HCT116 (cell line): ENCODE data around the gene MMP17. TPM values are rescaled to one million over a fixed set of nuclear protein-coding genes. Genes with fewer than 3 reads are reported as not detected.

Experiments used
- ATAC-seq: fragments of 200-7000 bp; cut with Tn5 transposase; 2 replicates; pipeline ENCODE4 v1.9.1; 2020; ENCODE audit warnings: mild to moderate bottlenecking, moderate library complexity
- BruUV-seq: library from RNA; stranded (reverse); fragments of 400-500 nt; replicated peaks from 2 replicates; lab custom pipeline; 2021; lab: Mats Ljungman, UMichigan
- CTCF ChIA-PET: fragments of 300-600 bp; sonication (Branson Sonifier 250); formaldehyde crosslinking; loops from one replicate; lab custom pipeline; 2021; ENCODE audit warnings: antibody characterized with exemption; lab: Charles Lee
- POLR2A ChIA-PET: fragments of 300-600, 350-600 bp; sonication (Branson Sonifier 250); formaldehyde crosslinking; loops from one replicate; lab custom pipeline; 2021; ENCODE audit warnings: antibody characterized with exemption; lab: Charles Lee
- RAD21 ChIA-PET, 2 experiments: fragments of 300-600 bp; sonication (Branson Sonifier 250); formaldehyde crosslinking; loops; one replicate each; lab custom pipeline; 2023; ENCODE audit warnings: low total read pairs in 2 of 2; ENCODE audit not compliant: uncharacterized antibody in 2 of 2, unreplicated experiment in 2 of 2, low non-redundant PET in 1 of 2; lab: Charles Lee
- DNase-seq: peaks from one replicate; pipeline ENCODE4 v3.0.0-alpha.2; 2010; ENCODE audit warnings: low read depth, low spot score
- H2AFZ ChIP-seq: fragments of 200-600 bp; shearing (Covaris generic), sonication (generic); 2 replicates; pipeline ENCODE4 v1.6.1; 2017; ENCODE audit warnings: low read depth, mixed run types, mixed read lengths, antibody characterized with exemption, low read length; ENCODE audit not compliant: poor library complexity, severe bottlenecking
- H3K27ac ChIP-seq: 2 replicates; pipeline ENCODE4 v1.5.1; 2012; ENCODE audit warnings: low read depth, low read length
- H3K27me3 ChIP-seq: fragments of 200-600 bp; sonication (generic); 2 replicates; pipeline ENCODE4 v1.6.1; 2016; ENCODE audit warnings: mixed run types, low read length, mixed read lengths; ENCODE audit not compliant: insufficient read depth
- H3K36me3 ChIP-seq, 2 experiments: fragments of 200-500 bp in 1 of 2; fragments of 200-600 bp in 1 of 2; sonication (Bioruptor generic) in 1 of 2; sonication (generic) in 1 of 2; 2 replicates each; pipeline versions ENCODE4 v1.5.1 to v1.6.1; 2014 to 2016; ENCODE audit warnings: low read length in 2 of 2, inconsistent platforms in 1 of 2, mixed read lengths in 1 of 2, mixed run types in 1 of 2; ENCODE audit not compliant: insufficient read depth in 2 of 2, control insufficient read depth in 1 of 2
- H3K4me1 ChIP-seq, 2 experiments: fragments of 200-600 bp in 1 of 2; sonication (generic) in 1 of 2; 2 replicates each; pipeline versions ENCODE4 v1.5.1 to v1.6.1; 2012 to 2017; ENCODE audit warnings: low read length in 2 of 2, inconsistent platforms in 1 of 2, mild to moderate bottlenecking in 1 of 2, mixed read lengths in 1 of 2, mixed run types in 1 of 2, moderate library complexity in 1 of 2; ENCODE audit not compliant: insufficient read depth in 2 of 2, control insufficient read depth in 1 of 2
- H3K4me2 ChIP-seq: fragments of 200-600 bp; sonication (generic); 2 replicates; pipeline ENCODE4 v1.6.1; 2017; ENCODE audit warnings: mixed run types, low read length, mixed read lengths
- H3K4me3 ChIP-seq, 2 experiments: fragments of 200-600 bp in 1 of 2; sonication (generic) in 1 of 2; replicated peaks in 1 of 2; 2 replicates each; pipeline ENCODE4 v1.5.1; 2011 to 2016; ENCODE audit warnings: low read length in 2 of 2, control low read depth in 1 of 2, low read depth in 1 of 2, mild to moderate bottlenecking in 1 of 2, mixed read lengths in 1 of 2, mixed run types in 1 of 2
- H3K79me2 ChIP-seq: fragments of 200-600 bp; sonication (generic); 2 replicates; pipeline ENCODE4 v1.6.1; 2017; ENCODE audit warnings: mild to moderate bottlenecking, mixed run types, low read length, moderate library complexity, mixed read lengths; ENCODE audit not compliant: insufficient read depth
- H3K9ac ChIP-seq: fragments of 200-600 bp; sonication (generic); 2 replicates; pipeline ENCODE4 v1.6.1; 2016; ENCODE audit warnings: low read length, mixed read lengths
- H3K9me2 ChIP-seq: fragments of 200-600 bp; sonication (generic), shearing (Covaris generic); 2 replicates; pipeline ENCODE4 v1.6.1; 2017; ENCODE audit warnings: mixed run types, mild to moderate bottlenecking, moderate library complexity; ENCODE audit not compliant: insufficient read depth
- H3K9me3 ChIP-seq, 2 experiments: fragments of 200-500 bp in 1 of 2; fragments of 200-600 bp in 1 of 2; sonication (Bioruptor generic) in 1 of 2; sonication (generic) in 1 of 2; 2 replicates each; pipeline ENCODE4 v1.6.1; 2014 to 2017; ENCODE audit warnings: low read length in 2 of 2, mixed read lengths in 2 of 2, inconsistent platforms in 1 of 2, low read depth in 1 of 2, mild to moderate bottlenecking in 1 of 2, mixed run types in 1 of 2, moderate library complexity in 1 of 2; ENCODE audit not compliant: control insufficient read depth in 1 of 2, insufficient read depth in 1 of 2
- H4K20me1 ChIP-seq: fragments of 200-600 bp; sonication (generic), shearing (Covaris generic); 2 replicates; pipeline ENCODE4 v1.6.1; 2017; ENCODE audit warnings: mixed run types, mild to moderate bottlenecking, moderate library complexity; ENCODE audit not compliant: insufficient read depth
- EZH2phosphoT487 ChIP-seq: fragments of 200-600 bp; IDR thresholded peaks from 2 replicates; pipeline ENCODE4 v1.6.1; 2018; ENCODE audit warnings: antibody characterized with exemption, borderline replicate concordance
- JUND ChIP-seq: IDR thresholded peaks from 2 replicates; pipeline ENCODE4 v1.6.1; 2012
- POLR2AphosphoS5 ChIP-seq: IDR thresholded peaks from 2 replicates; pipeline ENCODE4 v1.6.1; 2011; ENCODE audit warnings: mild to moderate bottlenecking, low read depth, low read length, moderate library complexity
- RAD21 ChIP-seq: IDR thresholded peaks from 2 replicates; pipeline ENCODE4 v1.6.1; 2012; ENCODE audit warnings: low read depth, mild to moderate bottlenecking
- SP1 ChIP-seq: IDR thresholded peaks from 2 replicates; pipeline ENCODE4 v1.6.1; 2012; ENCODE audit warnings: low read depth
- TCF7L2 ChIP-seq: IDR thresholded peaks from 2 replicates; pipeline ENCODE4 v1.7.0; 2011; ENCODE audit warnings: borderline replicate concordance, inconsistent platforms; ENCODE audit not compliant: insufficient read depth, insufficient read length; ENCODE audit errors: extremely low read depth
- YY1 ChIP-seq: IDR thresholded peaks from 2 replicates; pipeline ENCODE4 v1.6.1; 2011; ENCODE audit warnings: low read length, low read depth, moderate library complexity, mild to moderate bottlenecking; ENCODE audit not compliant: insufficient replicate concordance; ENCODE audit errors: extremely low read depth
- ZFX ChIP-seq: fragments of 450-650 bp; IDR thresholded peaks from 2 replicates; pipeline ENCODE4 v1.6.1; 2017
- intact Hi-C: fragments of 100-400 bp; cut with micrococcal nuclease; formaldehyde crosslinking; loops from 2 replicates; pipeline ENCODE4 v1.10.0; 2022
- total RNA-seq: library from RNA; stranded (reverse); gene quantifications from one replicate; pipeline ENCODE4 v1.2.1, GENCODE V29; 2021; ENCODE audit not compliant: unreplicated experiment
- TF ChIP-seq, protein P1 (sequence below), 3 experiments: fragments of 200-600 bp in 1 of 3; sonication (generic) in 1 of 3; IDR thresholded peaks in 2 of 3; conservative IDR thresholded peaks in 1 of 3; 2 replicates each; pipeline ENCODE4 v1.5.1; 2012 to 2017; ENCODE audit warnings: low read depth in 2 of 3, low read length in 2 of 3, antibody characterized with exemption in 1 of 3, borderline replicate concordance in 1 of 3, control low read depth in 1 of 3, mild to moderate bottlenecking in 1 of 3, mixed read lengths in 1 of 3, mixed run types in 1 of 3, moderate library complexity in 1 of 3; ENCODE audit not compliant: insufficient read depth in 1 of 3

Gene MMP17
- total RNA-seq, 1 experiment from 2014 or later, result 14.3 TPM

DNA sequence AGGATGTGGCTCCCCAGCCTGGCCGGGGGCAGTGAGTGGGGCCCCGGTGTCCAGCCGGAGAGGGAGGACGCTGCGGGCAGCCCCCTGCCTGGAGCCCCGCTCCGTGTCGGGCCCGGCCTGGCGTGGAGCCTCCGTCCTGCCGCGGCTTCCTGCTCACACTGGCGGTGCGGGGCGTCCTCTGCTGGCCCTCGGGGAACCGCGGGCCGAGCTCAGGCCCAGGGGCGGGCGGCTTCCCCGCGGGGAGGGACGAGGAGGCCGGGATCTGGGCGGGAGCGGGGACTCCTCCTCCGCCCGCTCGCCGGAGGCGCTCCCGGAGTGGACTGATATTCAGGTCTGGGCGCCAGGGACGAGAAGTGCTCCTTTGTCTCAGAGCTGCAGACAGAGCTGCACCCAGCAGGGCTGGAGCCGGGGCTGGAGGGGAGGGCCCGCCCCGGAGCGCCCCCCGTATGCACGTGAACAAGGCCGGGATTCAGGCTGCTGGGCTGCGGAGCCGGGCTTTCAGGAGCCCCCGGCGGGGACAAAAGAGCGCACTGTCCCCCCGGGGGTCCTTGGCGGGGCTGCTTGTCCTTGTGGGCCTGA, 2.2 kb downstream of the MMP17 start:
- ChIA-PET CTCF (interaction anchor here (1.0 to 1.2 kb wide), 4 partner anchors 376 to 726 kb away, joined by 3 to 17 read pairs (median 3); no protein-coding TSS in a partner anchor), POLR2A (interaction anchor here (1.3 kb wide), 1 partner anchor 98 kb away, joined by 3 read pairs; no protein-coding TSS in a partner anchor), RAD21 (interaction anchor here in 1 of 2 experiments (0.5 to 1.0 kb wide), 4 partner anchors 91 to 376 kb away, joined by 3 to 6 read pairs (median 5); no protein-coding TSS in a partner anchor)
- peaks cover 5% of the 10 kb centered on the region; the same call in 1 of the 2 replicates for H3K79me2 ChIP-seq
- H4K20me1 ChIP-seq, result no peaks in the 10 kb centered on the region
- peak overlapping the region; percentile 70 to 79 for H3K4me3 ChIP-seq
- H3K9me2 ChIP-seq, result no peaks in the 10 kb centered on the region
- H2AFZ ChIP-seq, result no peak overlapping the region
- H3K27me3 ChIP-seq, result no peaks in the 10 kb centered on the region
- BruUV-seq, result no TSS peak
- intact Hi-C loops, result loop anchor here (1.0 to 5.0 kb wide), 2 partner anchors 222 to 378 kb away; no protein-coding TSS in a partner anchor
- peak overlapping the region; percentile 37; the same call in 1 of the 2 replicates for H3K27ac ChIP-seq
- H3K9ac ChIP-seq, result peak overlapping the region; percentile 73; the same call in 1 of the 2 replicates
- no peak for TF ChIP-seq JUND
- 0 out of 2 replicates have a peak, but pooled peaks have one; percentile 16 for TF ChIP-seq POLR2AphosphoS5
- TF ChIP-seq RAD21, result peak; percentile 95
- TF ChIP-seq SP1, result no peak
- TF ChIP-seq, protein P1, sequence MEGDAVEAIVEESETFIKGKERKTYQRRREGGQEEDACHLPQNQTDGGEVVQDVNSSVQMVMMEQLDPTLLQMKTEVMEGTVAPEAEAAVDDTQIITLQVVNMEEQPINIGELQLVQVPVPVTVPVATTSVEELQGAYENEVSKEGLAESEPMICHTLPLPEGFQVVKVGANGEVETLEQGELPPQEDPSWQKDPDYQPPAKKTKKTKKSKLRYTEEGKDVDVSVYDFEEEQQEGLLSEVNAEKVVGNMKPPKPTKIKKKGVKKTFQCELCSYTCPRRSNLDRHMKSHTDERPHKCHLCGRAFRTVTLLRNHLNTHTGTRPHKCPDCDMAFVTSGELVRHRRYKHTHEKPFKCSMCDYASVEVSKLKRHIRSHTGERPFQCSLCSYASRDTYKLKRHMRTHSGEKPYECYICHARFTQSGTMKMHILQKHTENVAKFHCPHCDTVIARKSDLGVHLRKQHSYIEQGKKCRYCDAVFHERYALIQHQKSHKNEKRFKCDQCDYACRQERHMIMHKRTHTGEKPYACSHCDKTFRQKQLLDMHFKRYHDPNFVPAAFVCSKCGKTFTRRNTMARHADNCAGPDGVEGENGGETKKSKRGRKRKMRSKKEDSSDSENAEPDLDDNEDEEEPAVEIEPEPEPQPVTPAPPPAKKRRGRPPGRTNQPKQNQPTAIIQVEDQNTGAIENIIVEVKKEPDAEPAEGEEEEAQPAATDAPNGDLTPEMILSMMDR (IDR thresholded peaks at IDR 0.05 in 2 of 3, conservative IDR thresholded peaks at IDR 0.05 in 1 of 3; ENCODE audit: borderline replicate concordance in 1 of 3, insufficient read depth in 1 of 3, low read depth in 2 of 3, low read length in 2 of 3), result peak; percentile 49 to 75 (median 70)
- peak; percentile 63 for TF ChIP-seq YY1
- peak; percentile 2; the same call in 1 of the 2 replicates for TF ChIP-seq ZFX
- no peak for TF ChIP-seq TCF7L2
- TF ChIP-seq EZH2phosphoT487, result no peak
- H3K4me1 ChIP-seq, result peaks cover 12 to 26% of the 10 kb centered on the region in 2 experiments; a peak in 3 of 4 replicates
- H3K9me3 ChIP-seq, result no peaks in the 10 kb centered on the region
- H3K4me2 ChIP-seq, result peak overlapping the region; percentile 99
- no peaks in the 10 kb centered on the region for H3K36me3 ChIP-seq
- ATAC-seq, result peak; percentile 71
- peak; percentile 23 for DNase-seq
